Stimulated activated CD4-positive, alpha-beta T cell treated with anti-CD3 and anti-CD28 coated beads, Interleukin-2, amount 100 ng/mL, for 4 hours (primary cell): ENCODE data around the gene MYADM.

Source experiments
- DNase-seq: peaks from one replicate; pipeline ENCODE4 v3.0.0-alpha.2; 2020; ENCODE audit warnings: low read depth

The MYADM gene

DNA sequence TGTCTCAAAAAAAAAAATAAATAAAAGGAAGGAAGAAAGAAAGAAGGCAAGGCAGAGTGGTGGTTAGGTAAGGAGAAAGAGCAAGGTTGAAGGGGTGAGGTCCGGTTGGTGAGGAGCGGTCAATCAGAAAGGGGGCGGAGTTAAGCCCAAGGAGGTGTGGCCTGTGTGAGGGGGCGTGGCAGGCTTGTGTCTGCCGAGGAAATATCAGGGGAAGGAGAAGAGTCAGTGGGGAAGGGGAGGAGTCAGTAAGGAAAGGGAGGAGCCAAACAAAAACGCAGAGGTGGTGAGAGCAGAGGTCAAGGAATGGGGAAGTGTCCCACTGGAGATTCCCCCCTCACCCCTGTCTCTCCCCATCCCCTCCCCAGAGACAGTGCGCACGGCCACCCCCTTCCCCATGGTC lies 47.3 kb downstream of the MYADM start:
- DNase-seq, result no peak

DNA sequence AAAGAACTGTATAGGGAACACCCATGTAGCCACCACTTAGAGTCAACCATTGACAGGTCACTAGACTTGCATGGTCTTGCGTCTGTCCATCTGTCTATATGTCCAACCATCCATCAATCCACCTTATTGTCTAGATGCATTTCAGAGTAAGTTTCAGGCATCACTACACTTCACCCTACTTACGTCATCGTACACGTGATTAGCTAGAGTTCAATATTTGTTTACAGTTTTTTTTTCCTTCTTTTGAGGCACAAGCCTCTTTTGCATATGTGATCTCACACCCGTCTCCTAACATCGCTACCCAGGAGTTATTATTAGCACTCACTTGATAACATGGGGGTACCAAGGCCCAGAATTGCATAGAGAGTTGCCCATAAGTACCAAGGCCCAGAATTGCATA lies 48.3 kb downstream of the MYADM start:
- no peak for DNase-seq

DNA sequence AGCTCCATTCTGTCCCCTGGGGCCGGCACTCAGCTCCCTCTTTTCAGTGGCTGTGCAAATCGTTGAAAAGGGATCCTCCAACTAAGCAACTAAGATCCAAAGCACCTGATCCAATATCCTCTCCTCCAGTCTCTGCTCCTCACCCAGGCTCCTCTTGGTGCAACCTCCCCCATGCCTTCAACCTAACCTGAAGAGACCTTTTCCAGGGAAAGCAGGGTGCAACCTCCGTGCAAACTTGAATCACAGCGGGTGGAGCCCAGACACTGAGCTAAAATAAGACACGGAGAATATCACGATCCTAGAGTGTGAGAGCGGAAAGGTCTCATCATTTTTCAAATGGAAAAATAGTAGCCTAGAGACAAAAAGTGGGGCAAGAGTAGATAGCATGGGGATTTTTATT lies 49.7 kb downstream of the MYADM start:
- DNase-seq, result no peak
